Chondrocyte (in vitro differentiated cells): ENCODE results near the gene OGG1. TPM values are rescaled to one million over a fixed set of nuclear protein-coding genes. Genes with fewer than 3 reads are reported as not detected.

Experiments
- DNase-seq: peaks from one replicate; pipeline ENCODE4 v3.0.0; 2021; ENCODE audit warnings: mixed read lengths, low spot score
- H3K27ac Mint-ChIP-seq: one replicate; pipeline ENCODE4 v1.8.0; 2021; ENCODE audit warnings: mild to moderate bottlenecking, moderate library complexity, mixed read lengths; ENCODE audit not compliant: unreplicated experiment
- H3K27me3 Mint-ChIP-seq: 2 replicates; pipeline ENCODE4 v1.8.0; 2021; ENCODE audit warnings: low read depth, mixed read lengths
- H3K36me3 Mint-ChIP-seq: 2 replicates; pipeline ENCODE4 v1.8.0; 2021; ENCODE audit warnings: low read depth, mixed read lengths
- H3K4me1 Mint-ChIP-seq: 2 replicates; pipeline ENCODE4 v1.8.0; 2021; ENCODE audit warnings: low read depth, mild to moderate bottlenecking, mixed read lengths
- H3K4me3 Mint-ChIP-seq: one replicate; pipeline ENCODE4 v1.8.0; 2021; ENCODE audit warnings: mild to moderate bottlenecking, moderate library complexity, mixed read lengths; ENCODE audit not compliant: unreplicated experiment
- H3K9me3 Mint-ChIP-seq: 2 replicates; pipeline ENCODE4 v1.8.0; 2021; ENCODE audit warnings: low read depth, mixed read lengths
- CTCF ChIP-seq: fragments of 200-600 bp; sonication (generic); IDR thresholded peaks from 2 replicates; pipeline ENCODE4 v1.5.0; 2021; ENCODE audit warnings: antibody characterized with exemption, mild to moderate bottlenecking, moderate library complexity
- total RNA-seq: library from RNA; stranded (reverse); gene quantifications from 3 replicates; pipeline ENCODE4 v1.2.1, GENCODE V29; 2021

OGG1 gene
- total RNA-seq, 1 donor from 2014 or later, result 23.8 TPM

- H3K9me3 Mint-ChIP-seq, result no peaks in the 10 kb centered on the region
- H3K4me3 Mint-ChIP-seq, result no peak overlapping the region
- DNase-seq, result no peak
- H3K4me1 Mint-ChIP-seq, result peaks cover 11% of the 10 kb centered on the region
- peak overlapping the region; percentile 78 for H3K27ac Mint-ChIP-seq
- no peaks in the 10 kb centered on the region for H3K27me3 Mint-ChIP-seq
- TF ChIP-seq CTCF, result no peak
- peaks cover 13% of the 10 kb centered on the region for H3K36me3 Mint-ChIP-seq
Observed at GRCh38 chr3:9778143-9779074, 28.7 kb downstream of the OGG1 start.

DNA sequence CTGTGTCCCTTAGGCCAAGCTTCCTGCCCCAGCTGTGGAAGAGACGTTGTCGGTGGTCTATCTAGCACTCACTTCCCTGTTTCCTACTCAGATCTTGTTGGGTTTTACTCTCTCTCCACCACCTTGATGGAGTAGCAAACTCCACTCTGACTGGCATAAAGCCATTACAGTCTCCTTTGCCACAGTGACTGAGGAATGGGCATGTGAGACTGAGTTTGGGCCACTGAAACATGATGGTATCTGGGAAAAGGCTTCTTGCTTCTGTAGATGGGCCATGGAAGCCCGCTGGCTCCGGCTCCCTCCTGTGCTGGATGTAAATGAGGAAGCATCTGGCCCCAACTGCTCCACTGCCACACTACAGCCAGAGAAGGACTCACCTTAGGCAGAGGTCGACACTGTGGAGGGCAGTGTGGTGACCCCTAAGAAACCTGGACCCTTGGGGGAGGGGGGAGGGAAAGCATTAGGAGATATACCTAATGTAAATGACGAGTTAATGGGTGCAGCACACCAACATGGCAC, 29.4 kb downstream of the OGG1 start:
- H3K27ac Mint-ChIP-seq, result peak overlapping the region; percentile 78
- TF ChIP-seq CTCF, result no peak
- H3K4me1 Mint-ChIP-seq, result peaks cover 11% of the 10 kb centered on the region
- H3K27me3 Mint-ChIP-seq, result no peaks in the 10 kb centered on the region
- no peak for DNase-seq
- no peaks in the 10 kb centered on the region for H3K9me3 Mint-ChIP-seq
- H3K4me3 Mint-ChIP-seq, result no peak overlapping the region
- H3K36me3 Mint-ChIP-seq, result peaks cover 13% of the 10 kb centered on the region

DNA sequence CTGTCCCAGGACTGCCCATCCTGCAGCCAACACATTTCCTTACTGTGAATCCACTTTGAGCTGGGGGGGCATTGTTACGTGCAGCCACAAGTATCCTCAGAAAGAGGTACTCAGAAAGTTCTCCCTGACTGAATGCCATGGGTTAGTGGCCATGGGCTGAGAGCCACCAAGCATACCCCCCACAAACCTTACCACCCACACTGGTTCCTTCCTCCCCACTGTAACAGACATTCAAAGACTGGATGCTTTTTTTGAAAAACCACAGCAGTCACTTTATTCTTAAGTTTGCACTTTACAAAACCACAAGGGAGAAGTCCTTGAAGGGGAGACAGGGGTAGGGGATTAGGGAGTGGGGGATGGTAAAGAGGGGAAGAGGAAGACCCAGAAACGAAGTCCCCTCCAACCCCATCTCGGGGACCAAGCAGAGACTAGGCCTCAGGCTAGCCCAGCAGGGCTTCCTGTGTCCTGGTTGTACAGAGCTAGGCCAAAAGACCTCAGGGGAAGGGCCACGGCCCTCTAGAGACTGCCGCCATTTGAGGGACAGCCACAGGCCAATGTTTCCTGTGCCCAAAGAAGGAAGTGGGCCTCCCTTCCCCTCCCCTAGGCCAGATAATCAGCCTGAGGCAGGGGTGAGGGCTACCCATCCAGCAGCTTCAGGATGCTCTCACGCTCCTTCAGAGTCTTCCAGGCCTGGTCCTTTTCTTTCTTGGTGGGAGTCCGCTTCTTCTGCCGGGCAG, 30.1 kb downstream of the OGG1 start:
- no peak for DNase-seq
- Mint-ChIP-seq H3K27ac (no peak overlapping the region), H3K36me3 (peaks cover 13% of the 10 kb centered on the region)

GRCh38 chr3:9780458-9780812, 30.7 kb downstream of the OGG1 start:
- no peaks in the 10 kb centered on the region for H3K9me3 Mint-ChIP-seq
- H3K27me3 Mint-ChIP-seq, result no peaks in the 10 kb centered on the region
- no peak for DNase-seq
- no peak for TF ChIP-seq CTCF
- H3K4me1 Mint-ChIP-seq, result peaks cover 18% of the 10 kb centered on the region
- H3K36me3 Mint-ChIP-seq, result peaks cover 13% of the 10 kb centered on the region
- H3K4me3 Mint-ChIP-seq, result no peak overlapping the region
- H3K27ac Mint-ChIP-seq, result no peak overlapping the region

More for the DNA sequence above, 30.1 kb downstream of the OGG1 start:
- Mint-ChIP-seq H3K27me3 (no peaks in the 10 kb centered on the region), H3K9me3 (no peaks in the 10 kb centered on the region), H3K4me3 (no peak overlapping the region), H3K4me1 (peaks cover 13% of the 10 kb centered on the region)
- no peak for TF ChIP-seq CTCF

- no peaks in the 10 kb centered on the region for H3K27me3 Mint-ChIP-seq
- peaks cover 13% of the 10 kb centered on the region for H3K36me3 Mint-ChIP-seq
- H3K4me1 Mint-ChIP-seq, result peaks cover 23% of the 10 kb centered on the region
- no peak for DNase-seq
- no peak overlapping the region for H3K27ac Mint-ChIP-seq
- no peak overlapping the region for H3K4me3 Mint-ChIP-seq
- no peak for TF ChIP-seq CTCF
- H3K9me3 Mint-ChIP-seq, result no peaks in the 10 kb centered on the region
Observed at GRCh38 chr3:9780910-9781309, 31.2 kb downstream of the OGG1 start.
